Tracheal epithelial cell (primary cell): ENCODE data around the gene B3GNT8. TPM values are rescaled to one million over a fixed set of nuclear protein-coding genes. Genes with fewer than 3 reads are reported as not detected.

ENCODE experiments used
- total RNA-seq: library from RNA; depleted of rRNA; stranded (reverse); fragments of >200 nt; gene quantifications from 2 replicates; pipeline ENCODE4 v1.2.1, GENCODE V29; 2014

B3GNT8 gene, protein sequence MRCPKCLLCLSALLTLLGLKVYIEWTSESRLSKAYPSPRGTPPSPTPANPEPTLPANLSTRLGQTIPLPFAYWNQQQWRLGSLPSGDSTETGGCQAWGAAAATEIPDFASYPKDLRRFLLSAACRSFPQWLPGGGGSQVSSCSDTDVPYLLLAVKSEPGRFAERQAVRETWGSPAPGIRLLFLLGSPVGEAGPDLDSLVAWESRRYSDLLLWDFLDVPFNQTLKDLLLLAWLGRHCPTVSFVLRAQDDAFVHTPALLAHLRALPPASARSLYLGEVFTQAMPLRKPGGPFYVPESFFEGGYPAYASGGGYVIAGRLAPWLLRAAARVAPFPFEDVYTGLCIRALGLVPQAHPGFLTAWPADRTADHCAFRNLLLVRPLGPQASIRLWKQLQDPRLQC
- 1.7 and 3.6 TPM in 2 replicates for total RNA-seq

DNA sequence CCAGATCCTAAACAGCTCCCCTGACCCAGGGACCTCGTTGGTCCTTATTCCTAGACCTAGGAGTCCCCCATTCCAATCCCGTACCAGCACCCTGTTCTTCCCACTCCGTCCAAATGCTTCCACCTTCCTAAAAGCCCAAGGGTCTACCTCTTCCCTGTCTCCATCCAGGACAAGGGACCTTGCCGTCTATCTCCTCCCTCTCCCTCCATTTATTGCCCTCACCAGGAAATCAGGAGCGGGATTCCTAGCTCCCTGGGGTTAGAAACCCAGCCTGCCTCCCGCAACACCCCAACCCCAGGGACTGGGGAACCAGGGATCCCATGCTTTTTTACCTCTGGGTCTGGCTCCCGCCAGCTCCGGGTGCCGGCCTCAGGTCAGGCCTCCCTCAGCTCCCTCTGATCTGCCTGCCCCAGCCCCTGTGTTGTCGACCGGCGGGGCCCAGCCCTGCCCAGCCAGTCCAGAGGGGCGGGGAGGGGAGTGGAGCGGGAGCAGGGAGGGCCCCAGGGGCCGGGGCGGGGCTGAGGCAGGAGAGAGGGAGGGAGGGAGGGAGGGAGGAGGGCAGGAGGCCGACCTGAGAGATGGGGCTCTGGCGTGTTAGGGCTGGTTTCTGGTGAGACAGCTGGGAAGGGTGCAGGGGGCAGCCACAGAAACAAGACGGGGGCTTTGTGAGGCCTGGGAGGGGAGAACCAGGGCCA, at the start of gene B3GNT8:
B3GNT8 (minus strand) TSS at position 423 of the 695 bp plus-strand sequence. CDS start 596 bp downstream, outside the sequence.

DNA sequence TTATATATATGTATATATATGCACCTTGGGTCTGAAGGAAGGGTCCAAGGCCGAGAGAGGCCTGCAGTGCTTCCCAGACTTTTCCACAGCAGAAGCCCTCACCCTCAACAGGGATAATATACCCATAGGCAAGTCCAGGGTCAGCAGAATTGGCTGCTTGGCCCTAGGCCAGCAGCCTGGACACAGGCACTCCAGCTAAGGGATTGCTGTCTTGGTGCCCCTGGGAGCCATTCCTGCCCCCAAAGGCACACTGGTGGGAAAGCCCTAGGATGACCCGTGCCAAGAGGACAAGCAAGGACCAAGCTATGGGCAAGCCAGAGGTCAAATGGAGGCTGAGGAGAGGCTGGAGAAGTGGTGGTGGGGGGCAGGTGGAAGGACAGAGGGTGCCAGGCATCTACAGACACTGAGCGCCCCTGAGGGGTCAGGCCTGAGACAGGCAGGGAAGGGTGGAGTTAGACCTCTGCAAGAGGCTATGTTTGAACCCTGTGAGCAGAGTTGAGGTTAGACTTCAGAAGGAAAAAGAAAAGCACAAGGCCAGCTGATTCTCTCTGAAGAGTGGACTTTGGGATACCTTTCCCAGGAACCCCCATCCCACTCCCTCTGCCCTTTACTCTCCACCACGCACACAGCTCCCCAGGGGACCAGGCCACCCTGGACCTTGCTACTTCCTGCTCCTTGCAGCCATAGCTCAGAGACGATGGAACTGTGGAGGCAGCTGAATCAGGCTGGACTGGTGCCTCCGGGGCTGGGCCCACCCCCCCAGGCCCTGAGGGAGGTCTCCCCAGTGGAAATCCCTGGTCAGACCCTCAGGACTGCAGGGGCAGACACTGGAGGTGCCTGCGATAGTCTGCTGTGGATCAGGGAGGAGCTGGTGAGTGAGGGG, 15.5 kb upstream of the B3GNT8 start, which contains the start of gene ERICH4:
ERICH4 (plus strand) TSS at position 684 of the 883 bp plus-strand sequence; CDS start at position 698, 14 bp downstream.

DNA sequence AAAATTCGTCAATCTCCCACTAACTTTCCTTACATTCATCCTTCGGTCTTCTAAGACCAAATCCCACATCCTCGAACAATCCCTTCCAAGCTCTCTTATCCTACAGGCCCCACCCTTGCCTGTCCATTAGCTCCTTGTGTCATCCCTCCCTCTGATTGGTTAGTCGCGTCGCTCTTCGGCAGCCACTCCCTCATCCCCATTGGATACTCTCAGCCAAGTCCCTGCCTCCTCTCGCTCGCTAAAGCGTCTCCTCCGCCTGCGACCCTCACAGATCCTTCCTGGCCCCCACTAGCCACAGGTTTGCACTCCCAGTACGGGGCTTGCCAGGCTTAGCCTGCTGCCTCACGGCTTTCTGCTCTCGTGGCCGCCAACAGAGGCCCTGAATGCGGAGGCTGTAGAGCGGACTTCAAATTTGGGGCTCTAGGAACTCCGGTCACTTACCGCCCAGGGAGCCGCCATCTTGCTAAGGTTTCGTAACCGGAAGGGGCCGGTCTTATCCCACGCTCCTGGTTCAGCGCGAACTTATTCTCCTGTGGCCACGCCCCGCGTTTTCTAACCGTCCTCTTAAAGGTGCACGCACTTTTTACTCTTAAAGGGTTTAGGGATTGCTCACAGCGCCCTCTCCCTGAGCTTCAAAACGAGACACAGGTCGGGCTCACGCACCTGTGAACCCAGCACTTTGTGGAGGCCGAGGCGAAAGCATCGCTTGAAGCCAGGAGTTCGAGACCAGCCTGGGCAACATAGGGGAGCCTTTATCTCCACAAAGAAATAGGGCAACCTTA, 12.5 kb upstream of the B3GNT8 start, which contains the start of gene DMAC2:
DMAC2 (minus strand) TSS at position 472 of the 782 bp plus-strand sequence; CDS start at position 459, 13 bp downstream.

DNA sequence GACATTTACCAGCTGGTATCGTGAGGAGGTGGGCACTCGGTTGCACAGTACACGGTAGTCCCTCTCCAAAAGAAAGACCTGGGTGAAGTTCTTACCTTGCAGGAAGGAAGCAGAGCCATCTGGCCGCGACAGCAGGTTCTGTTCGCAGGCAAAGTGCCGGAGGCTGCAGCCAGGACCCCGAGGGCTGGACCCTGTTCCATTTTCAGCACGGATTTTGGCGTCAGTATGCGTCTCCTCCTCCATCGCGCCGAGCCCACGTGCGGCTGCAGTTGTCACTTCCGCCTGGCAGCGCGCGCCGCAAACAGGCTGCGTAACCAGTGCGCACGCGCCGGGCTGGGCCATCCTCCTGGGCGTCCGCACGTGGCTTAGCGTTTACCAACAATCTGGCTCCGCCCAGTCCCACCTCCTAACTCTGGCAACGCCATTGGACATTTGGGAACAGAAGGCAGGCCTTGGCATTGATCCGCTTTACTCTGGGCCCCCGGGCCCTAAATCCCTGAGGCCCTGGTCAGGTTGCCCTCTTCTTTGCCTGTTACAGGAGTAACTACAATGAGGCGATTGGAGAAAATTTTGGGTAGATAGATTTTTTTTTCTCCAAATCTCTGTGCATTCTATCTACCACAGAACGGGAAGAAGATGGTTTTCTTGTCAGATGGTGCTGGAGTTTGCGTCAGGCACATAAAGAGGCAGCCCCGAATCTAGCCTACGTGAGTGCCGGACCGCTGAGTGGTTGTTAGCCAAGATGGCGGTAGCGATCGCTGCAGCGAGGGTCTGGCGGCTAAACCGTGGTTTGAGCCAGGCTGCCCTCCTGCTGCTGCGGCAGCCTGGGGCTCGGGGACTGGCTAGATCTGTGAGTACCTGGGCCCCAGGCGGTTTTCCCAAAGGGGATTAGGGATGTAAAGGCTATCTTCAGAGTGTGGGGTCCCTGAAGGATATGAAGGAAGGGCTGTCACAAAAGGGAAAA, 29.8 kb downstream of the B3GNT8 start, which contains the start of the genes BCKDHA and EXOSC5:
BCKDHA (plus strand) TSS at position 733 of the 964 bp plus-strand sequence; CDS start at position 743, 10 bp downstream.
EXOSC5 (minus strand) TSS at position 274 of the 964 bp plus-strand sequence; CDS start at position 243, 31 bp downstream.

DNA sequence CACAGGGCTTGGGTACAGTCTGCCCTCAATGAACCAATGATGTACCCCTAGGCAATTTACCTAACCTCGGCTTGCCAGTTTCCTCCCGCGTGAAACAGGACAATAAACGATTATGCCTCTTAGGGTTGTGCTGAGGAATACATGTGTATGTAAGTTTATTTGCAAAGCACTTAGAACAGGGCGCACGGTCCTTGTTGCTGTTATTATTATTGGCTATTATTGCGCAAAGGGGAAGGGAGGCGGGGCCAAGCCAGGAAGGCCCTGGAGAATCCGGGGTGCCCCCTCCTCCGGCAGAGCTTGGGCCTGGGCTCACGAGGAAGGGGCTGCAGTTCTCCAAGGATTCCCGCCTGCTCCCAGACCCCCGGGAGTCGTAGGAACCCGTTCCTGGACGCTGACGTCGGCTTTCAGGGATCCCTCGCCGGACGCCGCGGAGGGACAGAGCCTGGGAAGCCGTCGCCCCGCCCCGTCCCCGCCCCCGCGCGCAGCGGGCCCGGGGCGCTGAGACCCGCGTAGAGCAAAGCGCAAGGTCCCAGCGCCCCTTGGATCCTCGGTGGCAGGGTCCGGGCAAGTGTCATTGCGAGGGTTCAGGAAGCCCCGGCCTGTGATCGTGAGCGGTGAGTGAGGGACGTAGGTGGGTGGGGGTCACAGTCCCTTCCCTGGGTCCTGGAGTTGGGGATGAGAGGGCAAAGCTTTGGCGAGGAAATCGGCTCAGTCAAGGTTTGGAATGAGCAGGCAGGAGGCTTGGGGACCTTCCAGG, 50.8 kb downstream of the B3GNT8 start, which contains the start of gene TMEM91:
TMEM91 (plus strand) TSS at position 293 of the 757 bp plus-strand sequence. CDS start 1,777 bp downstream, outside the sequence.

Other genes with a start within 250 kb of the B3GNT8 start
- 29.6 and 31.8 TPM in 2 replicates for gene CYP2S1, start 234.2 kb downstream of the B3GNT8 start, total RNA-seq
- gene AXL, start 208.2 kb downstream of the B3GNT8 start, total RNA-seq, result 32.0 and 83.6 TPM in 2 replicates
- gene HNRNPUL1, start 163.0 kb downstream of the B3GNT8 start, total RNA-seq, result 48.0 and 68.2 TPM in 2 replicates
- gene CCDC97, start 117.2 kb downstream of the B3GNT8 start, total RNA-seq, result 7.5 and 12.0 TPM in 2 replicates
- gene TGFB1, start 73.5 kb downstream of the B3GNT8 start, total RNA-seq, result 10.2 and 10.6 TPM in 2 replicates
- gene B9D2, start 63.2 kb downstream of the B3GNT8 start, total RNA-seq, result 0.85 and 1.9 TPM in 2 replicates
- gene TMEM91, start 50.8 kb downstream of the B3GNT8 start, total RNA-seq, result 6.0 and 8.4 TPM in 2 replicates
- 36.1 and 43.3 TPM in 2 replicates for gene EXOSC5, start 30.0 kb downstream of the B3GNT8 start, total RNA-seq
- 56.6 and 61.6 TPM in 2 replicates for gene BCKDHA, start 29.6 kb downstream of the B3GNT8 start, total RNA-seq
- gene DMAC2, start 12.5 kb upstream of the B3GNT8 start, total RNA-seq, result 33.5 and 42.4 TPM in 2 replicates
- not detected in 2 replicates for gene ERICH4, start 15.8 kb upstream of the B3GNT8 start, total RNA-seq
- not detected in 2 replicates for gene CEACAM21, start 148.8 kb upstream of the B3GNT8 start, total RNA-seq
- gene CEACAM4, start 199.7 kb upstream of the B3GNT8 start, total RNA-seq, result not detected in 2 replicates